Adrenal gland (tissue), 12 donors: ENCODE results near the gene SREK1IP1. TPM values are rescaled to one million over a fixed set of nuclear protein-coding genes. Genes with fewer than 3 reads are reported as not detected.
"Not testable (repeated sequence)": the region's sequence is repeated elsewhere in the genome, so short reads cannot be mapped to it uniquely, and the experiment has no call there.

Experiments
- DNase-seq, 7 donors: peaks; one replicate each; pipeline ENCODE4 v3.0.0-alpha.2; 2019 to 2020
- H3K27ac ChIP-seq, 5 donors: fragments of 200-600 bp; sonication (generic) in 4 of 5; 1 replicate in 3 of 5; 2 replicates in 2 of 5; pipeline versions ENCODE4 v1.5.1 to v1.8.0; 2016 to 2020; ENCODE audit warnings: mild to moderate bottlenecking in 1 of 5
- H3K27me3 ChIP-seq: fragments of 200-600 bp; 2 replicates; pipeline ENCODE4 v1.8.0; 2021
- H3K36me3 ChIP-seq, 2 donors: fragments of 200-600 bp; replicated peaks in 1 of 2; 1 replicate in 1 of 2; 2 replicates in 1 of 2; pipeline versions ENCODE4 v1.5.1 to v1.8.0; 2018 to 2022
- H3K4me1 ChIP-seq, 2 donors: fragments of 200-600 bp; replicated peaks in 1 of 2; 1 replicate in 1 of 2; 2 replicates in 1 of 2; pipeline versions ENCODE4 v1.5.1 to v1.8.0; 2018 to 2021
- H3K4me3 ChIP-seq, 4 donors: fragments of 200-600 bp; sonication (generic) in 3 of 4; one replicate each; pipeline ENCODE4 v1.5.1; 2016 to 2018
- H3K9me3 ChIP-seq, 3 donors: fragments of 200-600 bp; sonication (generic) in 1 of 3; replicated peaks in 1 of 3; 1 replicate in 2 of 3; 2 replicates in 1 of 3; pipeline versions ENCODE4 v1.5.1 to v1.8.0; 2016 to 2021
- POLR2A ChIP-seq, 2 donors: fragments of 450-650 bp; IDR thresholded peaks; one replicate each; pipeline ENCODE4 v1.6.1; 2017; ENCODE audit warnings: antibody characterized with exemption in 2 of 2, mild to moderate bottlenecking in 2 of 2, moderate library complexity in 1 of 2
- WGBS, 4 donors: extraction: QIAGEN DNeasy Blood & Tissue Kit in 2 of 4; methylation state at CpG; one replicate each; pipeline versions ENCODE4 v1.1.5 to v1.1.7; 2013 to 2017; 5-methylcytosine and 5-hydroxymethylcytosine counted together
- intact Hi-C, 2 donors: fragments of 100-400 bp; cut with DNase I; formaldehyde crosslinking; loops; one replicate each; pipeline versions ENCODE4 v1.14.1 to v1.15.0; 2022 to 2023
- polyA plus RNA-seq, 3 donors: library from polyadenylated mRNA; stranded (reverse); fragments of 200-250 nt in 2 of 3; fragments of 350-450 nt in 1 of 3; fragmentation: Illumina TruSeq in 1 of 3; extraction: RNeasy Lipid Tissue Mini Kit (QIAGEN cat#74804) in 1 of 3; gene quantifications; one replicate each; pipeline ENCODE4 v1.2.3, GENCODE V29; 2013 to 2014
- total RNA-seq, 9 donors: library from RNA; depleted of rRNA in 4 of 9; stranded (reverse); fragments of >200 nt in 4 of 9; fragments of 120-200 nt in 1 of 9; fragmentation: NEBNext Ultra II Directional in 1 of 9; extraction: Animal tissue kit (Norgen Biotek cat#: 25700) in 1 of 9; gene quantifications; one replicate each; pipeline versions ENCODE4 v1.1.0 to v1.2.4, GENCODE V29; 2013 to 2023
- TF ChIP-seq, protein P1 (sequence below), 6 experiments: fragments of 450-650 bp in 4 of 6; fragments of 200-600 bp in 2 of 6; sonication (generic) in 1 of 6; IDR thresholded peaks; 1 replicate in 5 of 6; 2 replicates in 1 of 6; pipeline versions ENCODE4 v1.5.1 to v1.8.0; 2016 to 2021; ENCODE audit warnings: antibody characterized with exemption in 6 of 6, mild to moderate bottlenecking in 2 of 6, moderate library complexity in 1 of 6
- donor health status: healthy with polysubstance abuse.
- donor health status: Bipolar disorder and iron deficiency.
- donor health status: DM: yes; HTN: yes; CAD: no.
- donor health status: DM: no; HTN: no; CAD: no.
- donor health status: DM: no; HTN: no; CAD: no.
- donor health status: DM: yes; HTN: yes; CAD: no.

Gene SREK1IP1
- total and polyA plus RNA-seq, 12 donors = 5.0 to 42.9 (median 16.8) TPM

DNA sequence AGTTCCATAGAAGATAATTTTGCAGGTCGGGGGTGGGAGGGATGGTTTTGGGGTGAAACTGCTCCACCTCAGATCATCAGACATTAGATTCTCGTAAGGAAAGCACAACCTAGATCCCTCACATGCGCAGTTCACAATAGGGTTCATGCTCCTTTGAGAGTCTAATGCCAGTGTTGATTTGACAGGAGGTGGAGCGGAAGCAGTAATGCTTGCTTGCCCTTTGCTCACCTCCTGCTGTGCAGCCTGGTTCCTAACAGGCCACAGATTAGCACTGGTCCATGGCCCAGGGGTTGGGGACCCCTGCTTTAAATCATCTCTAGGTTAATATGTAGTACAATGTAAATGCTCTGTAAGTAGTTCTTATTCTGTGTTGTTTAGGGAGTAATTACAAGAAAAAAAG, 67.7 kb downstream of the SREK1IP1 start:
- Histone ChIP-seq H3K27me3 (no peaks in the 10 kb centered on the region), H3K4me3 (no peak overlapping the region), H3K36me3 (no peaks in the 10 kb centered on the region), H3K27ac (no peak overlapping the region), H3K4me1 (no peaks in the 10 kb centered on the region), H3K9me3 (peaks cover 0 to 4% (median 0%) of the 10 kb centered on the region in 3 donors)
- intact Hi-C loops = no loop called here
- no peak for TF ChIP-seq POLR2A (IDR thresholded peaks at IDR 0.05)
- TF ChIP-seq, protein P1, sequence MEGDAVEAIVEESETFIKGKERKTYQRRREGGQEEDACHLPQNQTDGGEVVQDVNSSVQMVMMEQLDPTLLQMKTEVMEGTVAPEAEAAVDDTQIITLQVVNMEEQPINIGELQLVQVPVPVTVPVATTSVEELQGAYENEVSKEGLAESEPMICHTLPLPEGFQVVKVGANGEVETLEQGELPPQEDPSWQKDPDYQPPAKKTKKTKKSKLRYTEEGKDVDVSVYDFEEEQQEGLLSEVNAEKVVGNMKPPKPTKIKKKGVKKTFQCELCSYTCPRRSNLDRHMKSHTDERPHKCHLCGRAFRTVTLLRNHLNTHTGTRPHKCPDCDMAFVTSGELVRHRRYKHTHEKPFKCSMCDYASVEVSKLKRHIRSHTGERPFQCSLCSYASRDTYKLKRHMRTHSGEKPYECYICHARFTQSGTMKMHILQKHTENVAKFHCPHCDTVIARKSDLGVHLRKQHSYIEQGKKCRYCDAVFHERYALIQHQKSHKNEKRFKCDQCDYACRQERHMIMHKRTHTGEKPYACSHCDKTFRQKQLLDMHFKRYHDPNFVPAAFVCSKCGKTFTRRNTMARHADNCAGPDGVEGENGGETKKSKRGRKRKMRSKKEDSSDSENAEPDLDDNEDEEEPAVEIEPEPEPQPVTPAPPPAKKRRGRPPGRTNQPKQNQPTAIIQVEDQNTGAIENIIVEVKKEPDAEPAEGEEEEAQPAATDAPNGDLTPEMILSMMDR (IDR thresholded peaks at IDR 0.05) = no peak
- DNase-seq = no peak
- 83 to 88% (median 85%) methylated on average over 4 of the region's 4 CpGs for WGBS, 4 donors

DNA sequence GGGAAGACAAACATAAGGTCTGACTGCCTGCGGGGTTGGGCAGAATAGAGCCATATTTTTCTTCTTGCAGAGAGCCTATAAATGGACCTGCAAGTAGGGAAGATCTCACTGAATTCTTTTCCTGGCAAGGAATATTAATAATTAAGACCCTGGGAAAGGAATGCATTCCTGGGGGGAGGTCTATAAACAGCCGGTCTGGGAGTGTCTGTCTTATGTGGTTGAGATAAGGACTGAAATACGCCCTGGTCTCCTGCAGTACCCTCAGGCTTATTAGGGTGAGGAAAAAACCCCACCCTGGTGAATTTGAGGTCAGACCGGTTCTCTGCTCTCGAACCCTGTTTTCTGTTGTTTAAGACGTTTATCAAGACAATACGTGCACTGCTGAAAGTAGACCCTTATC, 72.1 kb downstream of the SREK1IP1 start:
- H3K4me1 ChIP-seq, H3K4me3 ChIP-seq, H3K9me3 ChIP-seq, H3K27me3 ChIP-seq, H3K27ac ChIP-seq, H3K36me3 ChIP-seq, intact Hi-C loops, DNase-seq: not testable (repeated sequence)
- 79 to 92% (median 85%) methylated on average over 7 of the region's 7 CpGs for WGBS, 4 donors

DNA sequence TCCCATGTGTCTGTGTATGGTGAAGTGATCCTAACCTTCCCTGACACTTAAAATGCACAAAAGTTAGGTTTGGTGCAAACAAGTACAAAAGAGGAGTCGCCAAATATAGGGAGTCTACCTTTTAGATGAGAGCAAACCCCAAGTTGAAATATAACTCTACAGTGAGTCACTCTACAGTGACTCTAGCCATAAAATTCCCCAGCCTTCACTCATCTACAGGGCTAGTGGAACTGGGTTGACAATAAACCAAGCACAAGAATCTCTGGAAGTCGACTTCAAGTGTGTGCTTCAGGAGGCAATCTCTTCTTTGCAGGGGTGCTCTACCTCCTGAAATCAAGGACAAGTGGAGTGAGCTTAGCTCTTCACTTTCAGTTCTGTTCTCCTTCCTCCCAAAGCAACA, 74.9 kb downstream of the SREK1IP1 start:
- Histone ChIP-seq H3K4me1 (peaks cover 4 to 8% of the 10 kb centered on the region in 2 donors), H3K27ac (no peak overlapping the region), H3K4me3 (no peak overlapping the region), H3K27me3 (peaks cover 26% of the 10 kb centered on the region), H3K9me3 (peaks cover 0 to 4% (median 0%) of the 10 kb centered on the region in 3 donors), H3K36me3 (no peaks in the 10 kb centered on the region)
- DNase-seq = no peak
- intact Hi-C loops = no loop called here
- 67 to 79% (median 72%) methylated on average over 2 of the region's 2 CpGs for WGBS, 4 donors
- TF ChIP-seq, protein P1 (IDR thresholded peaks at IDR 0.05) = no peak
- no peak for TF ChIP-seq POLR2A (IDR thresholded peaks at IDR 0.05)

DNA sequence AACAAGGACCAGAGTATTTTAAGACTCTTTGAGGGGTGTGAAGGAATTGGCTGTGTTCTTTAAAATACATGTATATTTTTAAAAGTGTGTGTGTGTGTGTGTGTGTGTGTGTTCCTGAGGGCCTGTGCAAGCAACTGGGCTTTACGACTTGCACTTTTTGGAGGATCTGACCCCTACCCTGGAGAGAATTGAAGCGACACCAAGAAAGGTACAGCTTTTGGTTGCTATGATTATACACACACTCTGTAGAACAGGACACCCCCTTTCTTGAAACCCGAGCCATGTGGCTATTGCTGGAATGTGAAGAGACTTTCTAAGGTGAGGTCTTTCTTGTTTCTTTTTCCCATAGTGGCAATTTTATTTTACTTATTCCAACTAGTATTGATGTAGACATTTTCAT, 77.2 kb downstream of the SREK1IP1 start:
- no peak for DNase-seq
- Histone ChIP-seq H3K27ac (no peak overlapping the region), H3K27me3 (peaks cover 28% of the 10 kb centered on the region), H3K36me3 (no peaks in the 10 kb centered on the region), H3K4me3 (no peak overlapping the region), H3K4me1 (peaks cover 4 to 8% of the 10 kb centered on the region in 2 donors), H3K9me3 (no peaks in the 10 kb centered on the region)
- 39 to 50% (median 42%) methylated on average over 2 to 3 of the region's 3 CpGs for WGBS, 4 donors
- intact Hi-C loops = no loop called here
- TF ChIP-seq, protein P1 (IDR thresholded peaks at IDR 0.05) = no peak
- TF ChIP-seq POLR2A (IDR thresholded peaks at IDR 0.05) = no peak

DNA sequence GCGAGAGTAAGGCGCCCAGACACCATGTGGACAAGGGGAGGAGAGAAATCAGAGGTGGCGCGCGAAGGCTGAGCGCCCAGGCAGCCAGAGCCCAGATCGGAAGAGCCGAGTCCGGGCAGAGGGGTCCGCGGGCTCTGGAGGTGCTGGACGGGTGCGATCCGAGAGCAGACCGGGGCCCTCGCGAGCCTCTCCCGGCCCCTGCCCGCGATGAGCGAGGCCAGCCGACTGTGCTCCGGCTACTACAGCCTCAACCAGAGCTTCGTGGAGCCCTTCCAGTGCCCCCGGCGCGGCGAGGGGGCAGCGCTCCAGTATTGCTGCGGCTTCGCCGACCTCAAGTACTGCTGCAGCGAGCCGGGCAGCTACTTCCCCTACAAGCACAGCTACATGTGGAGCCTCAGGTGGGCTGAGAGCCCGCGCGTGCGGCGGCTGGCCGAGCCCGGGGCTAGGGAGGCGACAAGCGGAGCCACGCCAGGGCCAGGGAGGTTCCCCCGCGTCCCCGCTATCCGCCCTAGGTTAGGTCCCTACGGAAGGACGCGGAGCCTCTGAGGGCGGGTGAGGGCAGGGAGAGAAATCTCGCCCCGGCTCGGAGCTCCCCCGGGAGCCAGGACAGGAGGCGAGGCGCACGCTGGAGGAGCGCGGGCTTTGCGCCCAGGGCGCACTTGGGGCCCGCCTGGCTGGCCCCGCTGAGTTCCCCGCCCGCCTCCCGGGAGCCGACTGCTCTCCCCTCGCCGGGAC, 77.9 kb downstream of the SREK1IP1 start, which contains the start of gene SHISAL2B:
Gene SHISAL2B, plus strand, starts transcription at position 87 of the 735 bp plus-strand sequence. Its CDS starts 121 bp downstream, at position 208.
- H3K4me3 ChIP-seq = peak within 1 kb of the TSS in 1 of 4 donors; percentile 23
- peaks cover 28% of the 10 kb centered on the region for H3K27me3 ChIP-seq
- H3K27ac ChIP-seq = no peak within 1 kb of the TSS
- no peak for DNase-seq
- intact Hi-C loops = no loop called here
- no peak for TF ChIP-seq POLR2A (IDR thresholded peaks at IDR 0.05)
- TF ChIP-seq, protein P1 (IDR thresholded peaks at IDR 0.05) = no peak
- H3K36me3 ChIP-seq = no peaks in the 10 kb centered on the region
- H3K4me1 ChIP-seq = peaks cover 4 to 8% of the 10 kb centered on the region in 2 donors
- H3K9me3 ChIP-seq = no peaks in the 10 kb centered on the region
- 0 to 2% (median 1%) methylated on average over 5 to 71 of the region's 71 CpGs for WGBS, 4 donors
